Hematopoietic multipotent progenitor cell treated with erythropoietin and hydrocortisone succinate and interleukin-3 and kit ligand, for 6 days (in vitro differentiated cells): ENCODE results near the gene C2orf49.

ENCODE experiments used
- DNase-seq: peaks from one replicate; pipeline ENCODE4 v3.0.0-alpha.2; 2015

Gene C2orf49

DNA sequence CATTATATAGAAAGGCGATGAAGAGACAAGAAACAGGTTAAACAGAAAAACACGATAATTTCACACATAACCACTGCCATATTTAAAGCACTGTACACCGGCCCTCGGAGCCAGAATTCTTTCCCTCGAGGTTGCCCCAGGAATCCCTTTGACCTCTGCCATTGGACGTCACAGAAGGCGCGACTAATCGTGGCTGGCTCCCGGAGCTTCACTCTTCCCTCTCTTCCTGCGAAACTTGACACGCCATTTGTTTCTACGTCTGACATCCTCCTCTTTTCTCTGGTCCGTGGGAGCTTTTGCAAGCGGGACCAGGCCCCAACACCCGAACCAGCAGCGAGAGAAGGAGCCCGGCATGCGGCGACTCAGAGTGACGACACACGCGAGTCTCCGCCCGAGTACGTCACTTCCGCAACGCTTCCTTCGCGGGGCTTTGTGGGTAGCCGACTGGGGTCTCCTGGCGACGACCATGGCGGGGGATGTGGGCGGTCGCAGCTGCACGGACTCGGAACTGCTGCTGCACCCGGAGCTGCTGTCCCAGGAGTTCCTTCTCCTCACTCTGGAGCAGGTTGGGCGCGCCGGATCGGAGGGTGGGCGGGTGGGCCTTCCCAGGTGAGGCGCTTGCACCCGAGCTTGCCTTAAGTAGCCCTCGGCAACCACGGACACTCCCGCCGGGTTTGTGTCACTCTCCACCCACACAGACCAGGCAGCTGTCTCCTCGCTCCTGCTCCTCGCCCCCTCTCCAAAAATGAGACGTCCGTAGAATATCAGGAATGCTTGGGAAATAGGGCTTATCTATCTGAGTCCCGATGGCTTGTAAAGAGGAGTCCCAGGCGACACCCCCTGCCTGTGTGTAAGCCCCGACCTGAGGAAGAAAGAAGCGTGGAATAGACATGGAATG is at the start of gene C2orf49:
Gene C2orf49 (plus strand): TSS at position 419 of the 898 bp plus-strand sequence. CDS start 48 bp downstream, at position 467.
- DNase-seq: peak; percentile 94

DNA sequence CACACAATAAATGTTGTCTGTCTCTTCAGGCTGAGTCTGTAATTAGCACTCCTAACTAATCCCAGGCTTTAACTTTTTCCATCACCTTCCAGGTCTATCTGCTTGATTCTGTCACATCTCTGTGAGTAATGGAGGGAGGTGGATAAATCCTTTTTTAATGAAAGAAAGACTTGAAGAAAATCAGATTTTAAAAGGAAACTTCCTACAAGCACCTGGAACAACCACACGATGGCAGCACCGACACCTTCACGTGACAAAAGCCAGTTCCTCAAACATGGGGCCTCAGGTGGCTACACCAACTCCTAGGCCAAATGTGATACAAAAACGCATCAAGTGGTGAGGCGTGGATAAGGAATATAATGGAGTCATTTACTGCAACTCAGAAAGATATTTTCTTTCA is 49.6 kb upstream of the C2orf49 start:
- DNase-seq: peak; percentile 82

DNA sequence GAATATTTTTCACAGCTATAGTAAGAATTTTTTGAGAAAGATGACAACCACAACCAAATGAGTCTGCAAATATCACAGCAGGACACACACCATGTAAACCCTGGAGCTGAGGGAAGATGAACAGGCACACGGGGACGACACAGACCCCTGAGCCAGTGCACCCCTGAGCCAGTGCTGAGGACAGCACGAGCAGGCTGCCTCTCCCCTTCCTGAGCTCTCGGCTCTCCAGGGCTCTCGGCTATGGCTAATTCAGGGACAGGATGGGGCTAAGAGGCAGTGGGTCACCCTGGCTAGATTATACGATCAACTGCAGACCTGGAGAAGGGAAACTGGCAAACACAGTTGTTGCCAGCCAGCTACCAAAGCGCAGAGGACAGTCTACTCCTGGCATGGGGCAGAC is 49.2 kb upstream of the C2orf49 start:
- DNase-seq: no peak

DNA sequence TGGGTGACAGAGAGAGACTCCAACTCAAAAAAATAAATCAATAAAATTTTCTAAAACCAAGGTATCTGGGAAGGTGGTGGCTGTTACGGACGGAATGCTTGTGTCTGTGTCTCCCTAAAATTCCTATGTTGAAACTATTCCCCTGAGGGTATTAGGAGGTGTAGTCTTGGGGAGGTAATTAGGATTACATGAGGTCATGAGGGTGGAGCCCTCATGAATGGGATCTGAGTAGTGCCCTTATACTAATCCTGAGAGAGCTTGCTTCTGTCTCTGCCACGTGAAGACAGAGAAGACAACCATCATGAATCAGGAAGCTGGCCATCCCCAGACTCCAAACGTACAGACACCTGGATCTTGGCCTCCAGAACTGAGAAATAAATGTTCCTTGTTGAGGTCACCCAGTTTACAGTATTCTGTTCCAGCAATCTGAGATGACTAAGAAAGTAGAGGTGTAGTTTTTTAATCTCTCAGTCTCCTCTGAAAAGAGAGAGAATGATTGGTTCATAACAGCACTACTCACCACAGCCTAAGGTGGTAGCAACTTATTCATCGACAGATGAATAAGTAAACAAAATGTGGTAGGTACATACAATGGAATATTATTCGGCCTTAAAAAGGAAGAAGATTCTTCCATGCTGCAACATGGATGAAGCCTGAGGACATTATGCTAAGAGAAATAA is 46.2 kb upstream of the C2orf49 start:
- no peak for DNase-seq

DNA sequence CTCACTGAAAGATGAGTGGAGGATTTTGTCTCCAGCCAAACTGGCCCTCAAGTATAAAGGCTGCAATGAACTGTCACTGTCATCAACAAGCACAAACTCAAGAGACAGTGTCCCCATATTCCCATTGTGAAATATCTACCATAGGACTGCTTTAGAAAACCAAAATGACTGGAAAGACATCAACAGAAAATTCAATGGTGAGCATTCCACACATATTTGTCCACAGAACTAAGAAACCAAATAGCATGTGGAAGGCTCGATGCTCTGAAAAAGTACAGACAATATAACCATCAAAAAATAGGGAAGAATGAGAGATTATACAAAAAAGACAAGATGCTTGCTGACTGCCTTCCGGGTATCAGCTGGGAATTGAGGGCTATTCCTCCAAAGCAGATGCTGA is 45.4 kb upstream of the C2orf49 start:
- DNase-seq: no peak

DNA sequence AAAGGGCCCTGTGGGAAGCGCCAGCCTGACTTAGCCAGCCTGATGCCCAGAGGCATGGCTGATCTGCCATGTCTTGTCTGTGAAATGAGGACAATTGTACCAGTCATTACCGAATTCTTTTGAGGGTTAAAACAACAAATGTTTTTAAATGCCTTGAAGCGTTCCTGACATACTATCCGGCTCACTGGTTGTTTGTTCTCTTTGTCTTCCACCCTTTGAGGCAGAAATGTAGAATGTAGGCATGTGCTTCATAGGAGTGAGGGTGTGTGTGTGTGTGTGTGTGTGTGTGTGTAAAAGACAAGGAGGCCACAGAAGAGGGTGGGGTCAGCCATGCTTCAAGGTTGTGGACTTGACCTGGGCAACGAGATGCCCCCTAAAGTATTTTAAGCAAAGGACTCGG is 43.3 kb upstream of the C2orf49 start:
- no peak for DNase-seq

DNA sequence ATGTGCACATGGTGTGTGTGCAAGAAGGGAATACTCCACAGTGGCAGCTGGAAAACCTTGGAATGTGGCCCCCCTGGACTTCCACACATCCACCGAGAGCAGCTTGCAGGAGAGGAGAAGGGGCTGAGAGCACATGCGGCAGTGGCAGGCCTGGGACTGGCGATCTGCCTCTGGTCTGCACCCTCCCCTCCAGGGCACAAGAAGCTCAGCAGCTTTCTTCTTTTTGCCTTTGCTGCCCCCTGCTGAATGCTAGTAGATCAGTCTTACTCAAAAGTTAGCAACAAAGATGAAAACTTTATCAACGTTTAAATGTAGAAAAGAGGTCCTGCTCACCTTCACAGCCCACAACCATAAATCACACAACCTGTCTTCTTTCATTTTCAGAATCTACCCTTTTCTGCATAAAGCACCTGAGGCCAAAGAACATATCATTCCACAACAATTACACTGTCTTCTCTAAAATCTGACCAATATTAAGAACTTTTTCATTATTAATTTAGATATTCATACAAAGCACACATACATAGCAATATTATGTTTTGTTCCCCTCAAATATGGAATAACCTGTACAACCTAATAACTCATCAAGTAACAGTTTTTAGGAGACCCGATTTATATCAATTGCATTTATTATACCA is 42.4 kb upstream of the C2orf49 start:
- DNase-seq: peak; percentile 86

DNA sequence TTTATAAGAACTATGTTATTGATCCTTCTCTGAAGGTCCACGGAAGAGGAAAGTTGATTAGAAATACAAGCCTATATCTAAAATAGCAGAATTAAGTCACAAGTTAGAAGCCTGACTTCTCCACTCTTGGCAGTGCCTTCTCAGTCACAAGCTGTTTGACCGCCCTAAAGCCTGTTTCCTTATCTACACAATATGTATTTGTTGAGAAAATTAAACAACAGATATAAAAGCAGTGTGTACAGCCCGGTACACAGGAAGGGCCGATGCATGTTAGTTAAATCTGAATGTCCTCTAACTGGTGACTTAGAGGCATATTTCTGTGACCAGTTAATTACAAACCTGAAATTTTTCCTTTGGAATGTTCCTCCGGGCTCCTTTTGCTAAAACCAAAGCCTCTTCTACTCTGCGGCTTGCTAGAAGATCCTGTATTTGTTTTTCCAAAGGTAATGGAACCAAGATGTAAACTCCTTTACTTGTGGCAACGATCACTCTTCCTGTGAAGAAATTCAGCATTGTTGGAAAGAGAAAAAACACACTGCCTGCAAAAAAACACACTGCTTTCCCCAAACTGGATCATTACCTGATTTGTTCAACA is 41.2 kb upstream of the C2orf49 start:
- no peak for DNase-seq

DNA sequence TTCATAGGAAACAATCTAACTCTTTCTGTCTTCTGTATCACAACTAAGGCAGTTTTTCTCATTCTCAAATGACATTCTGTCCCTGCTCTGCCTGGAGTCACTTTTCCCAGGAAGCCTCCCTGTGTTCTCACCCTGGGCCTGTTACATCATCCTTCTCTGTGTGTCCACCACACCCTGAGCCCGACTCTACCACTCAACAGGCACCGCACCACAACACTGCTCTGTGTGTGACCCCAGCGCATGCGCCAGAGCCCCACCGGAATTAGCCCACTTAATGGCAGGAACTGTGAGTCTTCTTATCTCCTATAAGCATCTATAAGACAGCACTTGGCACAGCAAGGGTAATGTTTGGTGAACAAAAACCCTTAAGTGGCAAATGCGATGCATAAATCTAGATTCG is 40.1 kb upstream of the C2orf49 start:
- DNase-seq: peak; percentile 24

DNA sequence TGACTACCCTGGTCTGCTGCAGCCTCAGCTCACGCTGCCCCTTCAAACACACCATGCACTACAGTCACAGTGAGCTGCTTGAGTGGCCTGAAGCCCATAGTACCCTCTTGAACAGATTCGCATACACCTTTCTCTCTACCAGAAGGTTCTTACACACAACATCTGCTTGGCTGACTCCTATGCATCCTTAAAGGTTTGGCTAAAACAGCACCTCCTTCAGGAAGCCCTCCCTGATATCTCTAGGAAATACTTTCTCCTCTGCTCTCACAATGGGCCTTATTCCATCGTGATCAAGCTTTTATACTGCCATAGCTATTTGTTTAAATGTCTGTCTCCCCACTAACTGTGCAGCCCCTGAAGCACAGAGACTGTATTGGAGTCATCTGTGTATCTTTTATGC is 39.3 kb upstream of the C2orf49 start:
- DNase-seq: no peak

DNA sequence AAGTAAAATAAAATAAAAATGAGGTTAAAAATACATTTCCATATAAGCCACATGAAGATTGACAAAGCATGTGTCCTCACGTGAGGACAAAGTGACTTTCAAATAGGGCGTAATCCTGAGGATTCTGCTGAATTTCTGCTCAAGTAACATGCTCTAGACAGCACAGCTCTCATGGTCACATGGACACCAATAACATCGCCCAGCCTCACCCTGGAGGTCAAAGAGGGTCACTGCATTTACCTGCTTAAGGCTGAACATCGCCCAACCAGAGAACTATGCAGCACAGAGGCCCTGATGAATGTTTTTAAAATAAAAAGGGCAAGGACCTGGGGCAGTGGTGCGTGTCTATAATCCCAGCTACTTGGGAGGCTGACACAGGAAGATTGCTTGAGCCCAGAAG is 38.0 kb upstream of the C2orf49 start:
- DNase-seq: peak; percentile 44

DNA sequence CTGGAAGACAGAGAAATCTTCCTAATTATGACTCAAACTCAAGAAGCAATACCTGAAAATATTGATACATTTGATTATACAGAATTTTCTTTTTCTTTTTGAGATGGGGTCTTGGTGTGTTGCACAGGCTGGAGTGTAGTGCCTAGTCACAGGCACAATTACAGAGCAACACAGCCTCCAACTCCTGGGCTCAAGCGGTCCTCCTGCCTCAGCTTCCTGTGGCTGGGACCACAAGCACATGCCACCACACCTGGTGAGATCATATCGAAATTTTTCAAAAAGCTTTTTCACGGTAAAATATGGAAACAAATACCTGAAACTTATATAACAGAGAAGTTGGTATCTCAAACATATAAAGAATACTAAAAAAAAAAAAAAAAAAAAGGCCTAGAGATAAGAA is 35.7 kb upstream of the C2orf49 start:
- no peak for DNase-seq

DNA sequence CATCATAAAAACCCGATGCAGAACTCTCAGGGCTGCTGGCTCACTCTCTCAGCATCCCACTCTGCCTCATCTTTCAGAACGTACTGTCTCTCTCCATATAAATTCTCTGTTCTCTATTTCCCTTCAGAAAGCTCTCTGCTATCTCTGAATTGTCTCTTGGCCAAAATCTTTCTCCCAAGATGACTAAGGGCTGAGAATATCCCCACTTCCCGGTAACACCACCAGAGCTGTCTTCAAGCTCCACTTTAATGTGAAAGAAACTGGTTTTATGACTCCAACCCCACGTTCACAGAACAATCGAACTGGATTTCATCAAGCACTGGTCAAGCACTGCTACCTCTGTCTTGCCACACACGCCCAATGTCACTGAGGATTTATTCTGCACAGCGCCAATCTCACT is 30.2 kb upstream of the C2orf49 start:
- DNase-seq: no peak

DNA sequence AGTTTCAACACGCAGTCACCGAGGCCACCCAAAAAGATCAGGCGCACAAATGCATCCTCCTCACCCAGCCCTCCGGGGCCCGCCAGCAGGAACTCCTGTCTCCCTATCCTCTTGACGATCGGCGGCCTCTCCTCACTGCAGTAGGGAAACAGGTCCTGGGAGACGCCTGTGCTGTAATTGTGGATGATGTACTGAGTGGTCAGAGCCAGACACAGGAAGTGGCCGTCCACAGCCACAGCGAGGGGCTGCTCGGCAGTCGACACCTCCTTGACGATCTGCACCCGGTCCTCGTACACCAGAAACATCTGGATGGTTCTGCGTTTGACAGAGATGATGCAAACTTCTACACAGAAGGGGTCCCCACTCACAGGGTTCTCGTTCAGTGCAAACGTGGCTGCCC is 29.8 kb upstream of the C2orf49 start:
- no peak for DNase-seq

DNA sequence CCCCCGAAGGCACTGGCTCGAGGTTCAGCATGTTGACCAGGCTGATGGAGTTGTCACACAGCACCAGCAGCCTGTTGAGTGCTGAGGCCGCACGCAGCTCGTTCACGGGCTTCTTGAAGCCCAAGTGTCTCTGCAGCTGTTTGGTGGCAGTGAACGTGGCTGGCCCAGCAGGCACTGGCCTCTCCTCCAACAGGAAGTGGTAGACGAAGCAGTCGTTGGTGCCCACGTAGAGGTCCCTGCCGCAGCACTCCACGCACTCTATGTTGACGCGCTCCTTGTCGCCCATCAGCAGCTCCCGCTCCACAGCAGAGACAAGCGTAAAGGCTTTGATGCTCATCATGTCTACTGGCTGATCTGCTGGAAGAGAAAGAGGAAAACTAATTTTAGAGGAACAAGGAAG is 29.4 kb upstream of the C2orf49 start:
- no peak for DNase-seq

DNA sequence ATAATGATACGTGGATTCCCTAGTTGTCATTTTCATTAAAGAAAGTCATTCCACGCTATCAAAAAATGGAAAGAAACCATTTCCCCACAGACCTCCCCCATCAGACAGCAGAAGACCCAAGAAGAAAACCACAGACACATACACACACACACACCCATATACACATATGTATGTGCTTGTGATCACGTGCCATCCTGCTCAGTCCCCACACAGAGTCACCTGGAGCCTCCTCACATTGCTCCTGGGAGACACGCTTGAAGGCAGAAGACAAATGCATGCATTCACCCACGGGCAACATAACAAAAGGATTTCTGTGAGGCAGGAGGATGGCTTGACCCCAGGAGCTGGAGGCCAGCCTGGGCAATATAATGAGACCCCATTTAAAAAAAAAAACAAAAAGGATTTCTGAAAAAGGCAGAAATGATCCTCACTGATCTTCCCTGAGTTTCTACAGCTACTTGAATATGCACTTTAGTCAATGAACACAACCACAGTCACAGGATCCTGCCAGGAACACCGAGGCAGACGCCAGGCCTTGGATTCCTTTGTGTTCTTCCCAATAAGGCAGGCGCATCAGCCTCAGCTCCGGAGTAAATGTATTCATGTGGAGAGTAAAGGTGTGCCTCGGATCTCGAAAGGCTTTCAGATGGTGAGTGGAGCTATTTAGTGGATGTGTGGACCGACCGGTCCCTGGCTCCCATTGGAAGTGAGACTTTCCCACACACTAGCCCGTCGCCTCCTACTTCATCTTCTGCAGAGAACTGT is 28.8 kb upstream of the C2orf49 start:
- DNase-seq: no peak

DNA sequence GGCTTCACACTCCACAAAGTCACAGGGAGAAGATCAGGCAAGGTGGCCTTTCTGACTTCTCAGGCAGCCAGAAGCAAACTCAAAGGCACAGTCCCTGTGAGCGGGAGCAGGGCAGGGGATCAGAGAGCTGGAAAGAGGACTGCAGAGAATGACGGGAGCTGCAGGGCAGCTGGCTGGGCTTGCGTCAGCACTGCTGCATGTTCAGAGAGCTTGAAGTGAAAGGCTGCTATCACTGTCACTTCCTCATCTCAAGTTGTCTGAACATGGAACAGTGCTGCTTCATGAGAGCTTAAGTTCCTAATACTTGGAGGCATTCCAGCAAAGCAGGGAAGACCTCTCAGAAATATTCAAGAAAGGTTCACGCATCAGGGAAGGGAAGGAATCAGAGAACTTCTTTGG is 28.2 kb upstream of the C2orf49 start:
- DNase-seq: peak; percentile 63

DNA sequence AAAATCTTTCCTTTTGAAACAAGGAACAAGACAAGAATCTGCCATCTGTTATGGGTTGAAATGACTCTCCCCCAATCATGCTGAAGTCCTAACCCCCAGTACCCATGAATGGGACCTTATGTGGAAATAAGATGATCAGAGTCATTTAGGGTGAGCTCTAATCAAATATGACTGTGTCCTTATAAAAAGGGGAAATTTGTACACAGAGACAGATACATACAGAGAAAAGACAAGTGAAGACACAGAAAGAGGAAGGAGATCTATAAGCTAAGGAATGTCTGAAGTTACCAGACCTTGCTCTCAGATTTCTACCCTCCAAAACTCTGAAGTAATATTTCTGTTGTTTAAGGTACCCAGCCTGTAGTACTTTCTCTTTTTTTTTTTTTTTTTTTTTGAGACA is 23.5 kb upstream of the C2orf49 start:
- DNase-seq: no peak

DNA sequence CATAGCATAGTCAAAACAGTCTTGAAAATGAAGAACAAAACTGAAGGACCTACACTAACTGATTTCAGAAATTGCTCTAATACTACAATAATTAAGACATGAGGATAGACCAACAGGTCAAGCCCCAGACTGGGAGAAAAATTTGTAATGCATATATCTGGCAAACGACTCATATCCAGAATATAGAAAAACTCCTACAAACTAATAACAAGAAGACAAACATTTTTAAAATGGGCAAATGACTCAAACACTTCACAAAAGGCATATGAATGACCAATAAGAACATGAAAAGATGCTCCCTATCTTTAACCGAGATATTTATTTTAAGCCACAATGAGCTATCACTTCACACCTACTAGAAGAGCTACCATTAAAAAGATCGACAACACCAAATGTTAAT is 22.0 kb upstream of the C2orf49 start:
- DNase-seq: no peak

DNA sequence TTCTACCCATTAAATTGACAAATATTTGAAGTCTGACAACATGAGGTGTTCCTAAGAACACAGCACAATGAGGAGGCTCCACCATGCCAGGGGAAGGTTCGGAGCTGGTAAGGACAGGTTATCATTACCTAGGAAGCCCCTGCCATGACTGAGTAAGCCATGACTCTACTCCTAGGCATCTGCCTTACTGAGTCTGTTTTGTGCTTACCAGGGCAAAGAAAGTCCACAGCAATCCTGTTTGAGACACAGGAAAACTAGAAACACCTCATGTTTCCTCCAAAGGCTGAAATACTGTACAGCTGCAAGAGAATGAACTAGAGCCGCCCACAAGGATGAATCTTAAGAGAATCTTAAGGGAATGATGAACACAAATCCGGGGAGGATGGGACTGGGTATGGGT is 19.4 kb upstream of the C2orf49 start:
- no peak for DNase-seq

DNA sequence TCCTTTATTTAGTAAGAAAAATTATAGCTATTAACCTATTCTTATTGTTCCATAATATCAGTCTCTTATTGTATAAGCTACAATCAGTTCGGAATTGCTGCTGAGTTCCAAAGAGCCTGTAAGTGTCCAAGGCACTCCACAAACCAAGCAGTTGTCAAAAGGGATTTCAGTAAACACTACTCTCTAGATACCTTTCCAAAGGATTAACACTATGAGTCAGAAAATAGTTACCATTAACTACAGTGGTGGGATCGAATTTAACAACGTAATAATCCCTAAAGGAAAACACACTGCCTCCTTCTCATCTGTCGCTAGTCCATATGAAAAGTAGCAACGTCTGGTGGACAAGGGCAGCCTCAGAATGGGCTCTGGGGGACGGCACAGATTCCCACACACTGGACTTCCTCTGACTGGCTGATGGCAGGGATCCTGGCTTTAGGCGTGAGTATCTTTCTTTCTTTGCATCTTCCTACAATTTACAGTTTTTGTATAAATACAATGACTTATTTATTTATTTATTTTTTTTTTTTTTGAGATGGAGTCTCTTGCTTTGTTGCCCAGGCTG is 16.6 kb upstream of the C2orf49 start:
- no peak for DNase-seq

DNA sequence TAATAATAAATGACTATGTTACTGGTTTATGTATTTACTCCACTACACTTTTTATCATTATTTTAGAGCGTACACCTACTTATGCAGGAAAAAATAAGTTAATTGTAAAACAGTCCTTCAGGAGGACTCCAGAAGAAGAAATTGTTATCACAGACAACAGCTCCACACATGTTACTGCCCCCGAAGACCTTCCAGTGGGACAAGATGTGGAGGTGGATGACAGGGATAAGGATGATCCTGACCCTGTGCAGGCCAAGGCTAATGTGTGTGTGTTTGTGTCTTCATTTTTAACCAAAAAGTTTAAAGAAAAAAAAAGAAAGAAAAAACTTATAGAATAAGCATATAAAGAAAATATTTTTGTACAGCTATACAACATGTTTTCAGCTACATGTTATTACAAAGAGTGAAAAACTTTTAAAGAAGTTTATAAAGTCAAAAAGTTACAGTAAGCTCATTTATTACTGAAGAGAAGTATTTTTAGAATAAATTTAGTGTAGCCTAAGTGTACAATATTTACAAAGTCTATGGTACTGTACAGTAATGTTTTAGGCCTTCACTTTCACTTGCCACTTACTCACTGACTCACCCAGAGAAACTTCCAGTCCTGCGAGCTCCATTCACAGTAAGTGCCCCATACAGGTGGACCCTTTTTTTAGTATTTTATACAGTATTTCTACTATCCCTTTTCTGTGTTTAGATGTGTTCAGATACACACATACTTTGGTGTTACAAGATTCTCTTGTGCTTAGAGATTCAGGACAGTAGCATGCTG is 15.3 kb upstream of the C2orf49 start:
- DNase-seq: no peak
